Ovary (tissue), 3 donors: Measurements from ENCODE around the gene VPS16.

Experiments used
- POLR2A ChIP-seq: fragments of 450-650 bp; IDR thresholded peaks from one replicate; pipeline ENCODE4 v1.6.1; 2017; ENCODE audit warnings: antibody characterized with exemption, mild to moderate bottlenecking, moderate library complexity
- TF ChIP-seq, protein P1 (sequence below), 3 donors: fragments of 450-650 bp in 2 of 3; fragments of 200-600 bp in 1 of 3; IDR thresholded peaks; one replicate each; pipeline versions ENCODE4 v1.5.1 to v1.8.0; 2016 to 2022; ENCODE audit warnings: antibody characterized with exemption in 3 of 3, mild to moderate bottlenecking in 1 of 3
- donor health status: DM: no; HTN: no; CAD: no.

GRCh38 chr20:2795451-2795850 lies 45.1 kb upstream of the VPS16 start:
- TF ChIP-seq, protein P1, sequence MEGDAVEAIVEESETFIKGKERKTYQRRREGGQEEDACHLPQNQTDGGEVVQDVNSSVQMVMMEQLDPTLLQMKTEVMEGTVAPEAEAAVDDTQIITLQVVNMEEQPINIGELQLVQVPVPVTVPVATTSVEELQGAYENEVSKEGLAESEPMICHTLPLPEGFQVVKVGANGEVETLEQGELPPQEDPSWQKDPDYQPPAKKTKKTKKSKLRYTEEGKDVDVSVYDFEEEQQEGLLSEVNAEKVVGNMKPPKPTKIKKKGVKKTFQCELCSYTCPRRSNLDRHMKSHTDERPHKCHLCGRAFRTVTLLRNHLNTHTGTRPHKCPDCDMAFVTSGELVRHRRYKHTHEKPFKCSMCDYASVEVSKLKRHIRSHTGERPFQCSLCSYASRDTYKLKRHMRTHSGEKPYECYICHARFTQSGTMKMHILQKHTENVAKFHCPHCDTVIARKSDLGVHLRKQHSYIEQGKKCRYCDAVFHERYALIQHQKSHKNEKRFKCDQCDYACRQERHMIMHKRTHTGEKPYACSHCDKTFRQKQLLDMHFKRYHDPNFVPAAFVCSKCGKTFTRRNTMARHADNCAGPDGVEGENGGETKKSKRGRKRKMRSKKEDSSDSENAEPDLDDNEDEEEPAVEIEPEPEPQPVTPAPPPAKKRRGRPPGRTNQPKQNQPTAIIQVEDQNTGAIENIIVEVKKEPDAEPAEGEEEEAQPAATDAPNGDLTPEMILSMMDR (IDR thresholded peaks at IDR 0.05), result no peak
- TF ChIP-seq POLR2A, result no peak
